GM12878 (cell line): ENCODE data around the gene DNAH9. TPM values are rescaled to one million over a fixed set of nuclear protein-coding genes. Genes with fewer than 3 reads are reported as not detected.

Experiments used
- ATAC-seq: fragments of 200-7000 bp; cut with Tn5 transposase; 3 replicates; pipeline ENCODE4 v1.9.1; 2020; ENCODE audit warnings: mild to moderate bottlenecking, moderate library complexity
- BruUV-seq: library from RNA; stranded (reverse); fragments of 400-500 nt; replicated peaks from 2 replicates; lab custom pipeline; 2021; lab: Mats Ljungman, UMichigan
- CTCF ChIA-PET: fragments of 300-600 bp; sonication (Branson Sonifier 250); formaldehyde crosslinking; extraction: SDS; loops from one replicate; lab custom pipeline; 2021; ENCODE audit warnings: inconsistent platforms; lab: Yijun Ruan, JAX
- POLR2A ChIA-PET: fragments of 350-600 bp; formaldehyde crosslinking; extraction: SDS; loops from one replicate; lab custom pipeline; 2021; ENCODE audit warnings: inconsistent platforms; lab: Charles Lee
- RAD21 ChIA-PET: fragments of 300-600 bp; sonication (Branson Sonifier 250); formaldehyde crosslinking; loops from one replicate; lab custom pipeline; 2023; ENCODE audit warnings: antibody characterized with exemption; ENCODE audit not compliant: unreplicated experiment; lab: Charles Lee
- SMC1A ChIA-PET: fragments of 300-600 bp; sonication (Branson Sonifier 250); formaldehyde crosslinking; loops from one replicate; lab custom pipeline; 2023; ENCODE audit not compliant: unreplicated experiment, uncharacterized antibody; lab: Charles Lee
- DNase-seq: peaks from one replicate; pipeline ENCODE4 v3.0.0-alpha.2; 2011; ENCODE audit warnings: low read depth, low spot score
- FAIRE-seq: peaks from 3 replicates; lab custom pipeline; 2011; peaks lifted over from hg19 to GRCh38; lab: Jason Lieb, UNC
- H2AFZ ChIP-seq: 2 replicates; pipeline ENCODE4 v1.6.0; 2011; ENCODE audit warnings: low read depth, low read length, control low read depth; ENCODE audit not compliant: control insufficient read depth
- H3K27ac ChIP-seq: 2 replicates; pipeline ENCODE4 v1.5.1; 2011; ENCODE audit warnings: control low read depth; ENCODE audit not compliant: control insufficient read depth, insufficient read depth
- H3K27me3 ChIP-seq, 2 experiments: replicated peaks in 1 of 2; 2 replicates each; pipeline versions ENCODE4 v1.6.0 to v1.6.1; 2011; ENCODE audit warnings: low read length in 1 of 2; ENCODE audit not compliant: control insufficient read depth in 2 of 2, insufficient read depth in 2 of 2
- H3K36me3 ChIP-seq, 2 experiments: 2 replicates each; pipeline ENCODE4 v1.5.1; 2011; ENCODE audit warnings: low read length in 1 of 2; ENCODE audit not compliant: control insufficient read depth in 2 of 2, insufficient read depth in 2 of 2
- H3K4me1 ChIP-seq: 2 replicates; pipeline ENCODE4 v1.6.1; 2011; ENCODE audit warnings: mild to moderate bottlenecking, low read length, moderate library complexity, mixed read lengths; ENCODE audit not compliant: control insufficient read depth, insufficient read depth
- H3K4me2 ChIP-seq: 2 replicates; pipeline ENCODE4 v1.6.0; 2011; ENCODE audit warnings: control low read depth; ENCODE audit not compliant: control insufficient read depth, insufficient read depth
- H3K4me3 ChIP-seq: fragments of 200-600 bp; sonication (generic); 2 replicates; pipeline ENCODE4 v1.5.1; 2016
- H3K79me2 ChIP-seq: 2 replicates; pipeline ENCODE4 v1.6.0; 2011; ENCODE audit warnings: low read length; ENCODE audit not compliant: control insufficient read depth, insufficient read depth
- H3K9ac ChIP-seq: 2 replicates; pipeline ENCODE4 v1.8.0; 2011; ENCODE audit warnings: low read length, control low read depth, mixed read lengths; ENCODE audit not compliant: control insufficient read depth, insufficient read depth
- H3K9me3 ChIP-seq: replicated peaks from 3 replicates; pipeline ENCODE4 v1.5.1; 2011; ENCODE audit warnings: mild to moderate bottlenecking, low read length; ENCODE audit not compliant: control insufficient read depth, insufficient read depth
- H4K20me1 ChIP-seq: 2 replicates; pipeline ENCODE4 v1.6.0; 2011; ENCODE audit not compliant: control insufficient read depth, insufficient read depth
- BCL3 ChIP-seq: IDR thresholded peaks from 2 replicates; pipeline ENCODE4 v1.6.1; 2011; ENCODE audit warnings: borderline replicate concordance, low read depth, mild to moderate bottlenecking, moderate library complexity, low read length; ENCODE audit not compliant: insufficient read depth, poor library complexity, severe bottlenecking
- CBX3 ChIP-seq: fragments of 200-600 bp; sonication (generic); IDR thresholded peaks from 2 replicates; pipeline ENCODE4 v1.6.1; 2016; ENCODE audit warnings: low read depth, borderline replicate concordance
- CEBPB ChIP-seq, 2 experiments: fragments of 150-350 bp in 1 of 2; IDR thresholded peaks; 2 replicates each; pipeline ENCODE4 v1.6.1; 2012 to 2014; ENCODE audit warnings: low read depth in 2 of 2, low read length in 2 of 2, borderline replicate concordance in 1 of 2, inconsistent platforms in 1 of 2
- EGR1 ChIP-seq, 2 experiments: IDR thresholded peaks; 1 replicate in 1 of 2; 2 replicates in 1 of 2; pipeline ENCODE4 v1.6.1; 2011 to 2012; ENCODE audit warnings: low read depth in 2 of 2, low read length in 2 of 2, borderline replicate concordance in 1 of 2, mild to moderate bottlenecking in 1 of 2, moderate library complexity in 1 of 2
- GATAD2B ChIP-seq: fragments of 450-650 bp; conservative IDR thresholded peaks from 2 replicates; pipeline ENCODE4 v1.6.1; 2017; ENCODE audit warnings: low read depth, mild to moderate bottlenecking, moderate library complexity
- IKZF1 ChIP-seq: fragments of 450-650 bp; conservative IDR thresholded peaks from 2 replicates; pipeline ENCODE4 v1.6.1; 2017; ENCODE audit warnings: antibody characterized with exemption, mild to moderate bottlenecking
- NR2C2 ChIP-seq: IDR thresholded peaks from 2 replicates; pipeline ENCODE4 v1.6.1; 2011; ENCODE audit warnings: borderline replicate concordance, low read depth; ENCODE audit not compliant: control insufficient read depth, insufficient read length
- NR2F1 ChIP-seq: fragments of 450-650 bp; conservative IDR thresholded peaks from 2 replicates; pipeline ENCODE4 v1.6.1; 2017; ENCODE audit warnings: mild to moderate bottlenecking
- ZZZ3 ChIP-seq: IDR thresholded peaks from 2 replicates; pipeline ENCODE4 v1.6.1; 2011; ENCODE audit warnings: low read depth; ENCODE audit not compliant: control insufficient read depth, insufficient read length
- WGBS: methylation state at CpG from one replicate; pipeline ENCODE4 v1.1.6; 2016; ENCODE audit warnings: low lambda C conversion rate; ENCODE audit not compliant: insufficient replicate concordance, insufficient coverage; ENCODE audit errors: missing lambda C conversion rate; 5-methylcytosine and 5-hydroxymethylcytosine counted together
- in situ Hi-C: fragments of 300-500 bp; cut with MboI; formaldehyde crosslinking; loops from 9 replicates; pipeline ENCODE4 v1.14.3; 2018; ENCODE audit warnings: mixed read lengths
- intact Hi-C: fragments of 100-400 bp; cut with micrococcal nuclease; formaldehyde crosslinking; loops from one replicate; pipeline ENCODE4 v1.14.2; 2022; ENCODE audit not compliant: unreplicated experiment
- polyA plus RNA-seq, 11 experiments: library from polyadenylated mRNA; depleted of rRNA in 4 of 11; unstranded in 6 of 11; stranded (reverse) in 5 of 11; fragments of >200 nt; fragmentation: Nextera tagmentation in 4 of 11; fragmentation: Illumina TruSeq in 1 of 11; extraction: Ambion mirVana in 4 of 11; extraction: Trizol in 1 of 11; gene quantifications; 1 replicate in 1 of 11; 2 replicates in 10 of 11; pipeline versions ENCODE4 v1.2.1 to v1.2.3, GENCODE V29; 2011 to 2016; ENCODE audit warnings: inconsistent platforms in 2 of 11, missing spikeins in 2 of 11, low read depth in 1 of 11
- total RNA-seq, 4 experiments: library from RNA; depleted of rRNA in 3 of 4; stranded (reverse); fragments of >200 nt in 3 of 4; fragmentation: Illumina TruSeq in 1 of 4; extraction: Trizol in 1 of 4; gene quantifications; 2 replicates each; pipeline versions ENCODE4 v1.2.1 to v1.2.3, GENCODE V29; 2013 to 2021
- TF ChIP-seq, protein P1 (sequence below): fragments of 450-650 bp; conservative IDR thresholded peaks from 2 replicates; pipeline ENCODE4 v1.6.1; 2017; ENCODE audit warnings: mild to moderate bottlenecking, moderate library complexity

The DNAH9 gene
- total and polyA plus RNA-seq, 10 of the 15 experiments (the other 5 are each of a cell fraction or from before 2014, with no cell fraction given) = 0.10 to 0.40 (median 0.19) TPM; not detected in 7

DNA sequence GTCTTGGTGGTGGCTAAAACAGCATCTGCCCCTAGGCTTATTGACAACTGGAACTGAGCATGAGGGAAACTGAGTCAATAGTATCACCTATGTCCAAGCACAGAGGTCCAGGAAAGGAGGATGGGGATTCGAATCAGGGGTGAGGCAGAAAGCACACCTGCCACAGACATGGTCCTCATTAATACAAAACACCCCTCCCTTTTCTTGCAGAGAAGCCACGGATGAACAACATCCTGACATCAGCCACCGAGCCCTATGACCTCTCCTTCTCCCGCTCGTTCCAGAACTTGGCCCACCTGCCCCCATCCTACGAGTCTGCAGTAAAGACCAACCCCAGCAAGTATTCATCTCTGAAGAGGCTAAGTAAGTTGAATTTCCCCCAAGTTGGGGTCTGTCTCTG lies 42.7 kb upstream of the DNAH9 start:
- Histone ChIP-seq H2AFZ (no peak overlapping the region), H3K27ac (no peak overlapping the region), H3K9ac (no peak overlapping the region), H3K79me2 (no peaks in the 10 kb centered on the region), H3K27me3 (no peaks in the 10 kb centered on the region), H3K4me2 (no peak overlapping the region), H3K36me3 (no peaks in the 10 kb centered on the region), H4K20me1 (no peaks in the 10 kb centered on the region), H3K4me1 (no peaks in the 10 kb centered on the region), H3K9me3 (no peaks in the 10 kb centered on the region; the same call in 2 of the 3 replicates), H3K4me3 (no peak overlapping the region)
- WGBS = 24% methylated on average over 6 of the region's 6 CpGs
- TF ChIP-seq, protein P1, sequence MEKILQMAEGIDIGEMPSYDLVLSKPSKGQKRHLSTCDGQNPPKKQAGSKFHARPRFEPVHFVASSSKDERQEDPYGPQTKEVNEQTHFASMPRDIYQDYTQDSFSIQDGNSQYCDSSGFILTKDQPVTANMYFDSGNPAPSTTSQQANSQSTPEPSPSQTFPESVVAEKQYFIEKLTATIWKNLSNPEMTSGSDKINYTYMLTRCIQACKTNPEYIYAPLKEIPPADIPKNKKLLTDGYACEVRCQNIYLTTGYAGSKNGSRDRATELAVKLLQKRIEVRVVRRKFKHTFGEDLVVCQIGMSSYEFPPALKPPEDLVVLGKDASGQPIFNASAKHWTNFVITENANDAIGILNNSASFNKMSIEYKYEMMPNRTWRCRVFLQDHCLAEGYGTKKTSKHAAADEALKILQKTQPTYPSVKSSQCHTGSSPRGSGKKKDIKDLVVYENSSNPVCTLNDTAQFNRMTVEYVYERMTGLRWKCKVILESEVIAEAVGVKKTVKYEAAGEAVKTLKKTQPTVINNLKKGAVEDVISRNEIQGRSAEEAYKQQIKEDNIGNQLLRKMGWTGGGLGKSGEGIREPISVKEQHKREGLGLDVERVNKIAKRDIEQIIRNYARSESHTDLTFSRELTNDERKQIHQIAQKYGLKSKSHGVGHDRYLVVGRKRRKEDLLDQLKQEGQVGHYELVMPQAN = no peak
- TF ChIP-seq GATAD2B (no peak), CBX3 (no peak), NR2F1 (no peak), CEBPB (IDR thresholded peaks at IDR 0.05; ENCODE audit: borderline replicate concordance in 1 of 2, low read depth in 2 of 2, low read length in 2 of 2) (no peak), IKZF1 (no peak), BCL3 (no peak), NR2C2 (no peak), ZZZ3 (no peak), EGR1 (IDR thresholded peaks at IDR 0.05; ENCODE audit: borderline replicate concordance in 1 of 2, low read depth in 2 of 2, low read length in 2 of 2) (no peak)
- ChIA-PET CTCF (no interaction called here), POLR2A (no interaction called here), SMC1A (no interaction called here), RAD21 (no interaction called here)
- no peak for DNase-seq
- BruUV-seq = no TSS peak
- in situ Hi-C loops (no loop called here), intact Hi-C loops (no loop called here)
- FAIRE-seq = no peak
- ATAC-seq = no peak
